Measurements from ENCODE around the gene ITGA2B. TPM values are rescaled to one million over a fixed set of nuclear protein-coding genes. Genes with fewer than 3 reads are reported as not detected.

ITGA2B gene
- 1 to 10 TPM; 5.1 to 6.7 TPM for total RNA-seq
- polyA plus RNA-seq (ENCODE audit: insufficient read depth, low read depth, low replicate concordance): 6.0 TPM
- long read RNA-seq, donor 1, partial matches to known transcripts: 5 of 5 reads
- long read RNA-seq, donor 1, other reads (novel, unspliced or antisense): 0 of 5 reads
- long read RNA-seq, donor 2: 0 reads

DNA sequence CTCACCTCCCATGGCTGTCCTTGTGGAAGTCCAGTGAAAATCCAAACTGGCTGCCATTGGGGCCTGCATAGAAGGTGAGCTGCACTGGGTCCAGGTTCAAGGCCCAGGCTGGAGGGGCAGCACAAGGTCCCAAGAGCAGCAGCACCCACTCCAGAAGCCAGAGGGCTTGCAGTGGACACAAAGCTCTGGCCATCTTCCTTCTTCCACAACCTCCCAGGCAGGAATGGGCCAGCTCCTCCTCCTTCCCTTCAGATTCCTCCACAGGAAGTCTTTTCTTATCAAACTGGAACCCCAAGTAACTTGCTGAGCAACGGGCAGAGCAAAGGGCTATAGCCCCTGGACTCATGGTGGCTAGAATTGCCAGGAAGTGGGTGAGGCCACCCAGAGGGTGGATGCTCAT lies at the start of gene ITGA2B:
Gene ITGA2B, minus strand, starts transcription at position 369 of the 400 bp plus-strand sequence. Its CDS starts 176 bp downstream, at position 193.
- TF ChIP-seq, protein P1, sequence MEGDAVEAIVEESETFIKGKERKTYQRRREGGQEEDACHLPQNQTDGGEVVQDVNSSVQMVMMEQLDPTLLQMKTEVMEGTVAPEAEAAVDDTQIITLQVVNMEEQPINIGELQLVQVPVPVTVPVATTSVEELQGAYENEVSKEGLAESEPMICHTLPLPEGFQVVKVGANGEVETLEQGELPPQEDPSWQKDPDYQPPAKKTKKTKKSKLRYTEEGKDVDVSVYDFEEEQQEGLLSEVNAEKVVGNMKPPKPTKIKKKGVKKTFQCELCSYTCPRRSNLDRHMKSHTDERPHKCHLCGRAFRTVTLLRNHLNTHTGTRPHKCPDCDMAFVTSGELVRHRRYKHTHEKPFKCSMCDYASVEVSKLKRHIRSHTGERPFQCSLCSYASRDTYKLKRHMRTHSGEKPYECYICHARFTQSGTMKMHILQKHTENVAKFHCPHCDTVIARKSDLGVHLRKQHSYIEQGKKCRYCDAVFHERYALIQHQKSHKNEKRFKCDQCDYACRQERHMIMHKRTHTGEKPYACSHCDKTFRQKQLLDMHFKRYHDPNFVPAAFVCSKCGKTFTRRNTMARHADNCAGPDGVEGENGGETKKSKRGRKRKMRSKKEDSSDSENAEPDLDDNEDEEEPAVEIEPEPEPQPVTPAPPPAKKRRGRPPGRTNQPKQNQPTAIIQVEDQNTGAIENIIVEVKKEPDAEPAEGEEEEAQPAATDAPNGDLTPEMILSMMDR (IDR thresholded peaks at IDR 0.05): no peak
- no peak for TF ChIP-seq POLR2A (IDR thresholded peaks at IDR 0.05)
- WGBS, 2 donors: 33 to 50% methylated on average over 1 of the region's 1 CpG
- intact Hi-C loops (cut with DNase I; ENCODE audit: low total_unique reads): no loop called here
- Histone ChIP-seq H3K36me3 (ENCODE audit: low read depth, missing control alignments) (no peaks in the 10 kb centered on the region), H3K9me3 (no peaks in the 10 kb centered on the region), H3K27me3 (no peaks in the 10 kb centered on the region), H3K27ac (no peak within 1 kb of the TSS), H3K4me3 (no peak within 1 kb of the TSS), H3K4me1 (peaks cover 7% of the 10 kb centered on the region)
- DNase-seq: no peak

DNA sequence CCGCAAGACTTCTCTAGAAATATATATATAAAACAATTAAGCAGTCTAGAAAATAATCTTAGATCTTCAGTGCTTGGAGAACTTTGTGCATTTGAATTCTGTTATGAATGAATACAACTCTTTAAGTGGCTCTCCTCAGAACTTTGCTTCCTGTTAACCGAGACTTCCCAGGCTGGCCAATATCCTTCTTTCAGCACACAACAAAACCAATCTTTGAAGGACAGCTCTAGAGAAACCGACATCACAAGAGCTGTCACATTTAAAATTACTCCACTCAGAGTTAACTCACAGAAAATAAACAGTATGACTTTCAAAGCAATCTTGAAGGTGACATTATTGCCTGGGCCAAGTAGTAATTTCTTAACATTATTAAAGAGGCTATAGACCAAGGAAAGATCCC lies 49.7 kb upstream of the ITGA2B start:
- Histone ChIP-seq H3K4me3 (no peak overlapping the region), H3K27me3 (no peaks in the 10 kb centered on the region), H3K9me3 (no peaks in the 10 kb centered on the region), H3K36me3 (ENCODE audit: low read depth, missing control alignments) (no peaks in the 10 kb centered on the region), H3K27ac (no peak overlapping the region), H3K4me1 (no peaks in the 10 kb centered on the region)
- TF ChIP-seq, protein P1 (IDR thresholded peaks at IDR 0.05): no peak
- no peak for TF ChIP-seq POLR2A (IDR thresholded peaks at IDR 0.05)
- DNase-seq: no peak
- 75 to 80% methylated on average over 3 of the region's 3 CpGs for WGBS, 2 donors
- intact Hi-C loops (cut with DNase I; ENCODE audit: low total_unique reads): no loop called here

DNA sequence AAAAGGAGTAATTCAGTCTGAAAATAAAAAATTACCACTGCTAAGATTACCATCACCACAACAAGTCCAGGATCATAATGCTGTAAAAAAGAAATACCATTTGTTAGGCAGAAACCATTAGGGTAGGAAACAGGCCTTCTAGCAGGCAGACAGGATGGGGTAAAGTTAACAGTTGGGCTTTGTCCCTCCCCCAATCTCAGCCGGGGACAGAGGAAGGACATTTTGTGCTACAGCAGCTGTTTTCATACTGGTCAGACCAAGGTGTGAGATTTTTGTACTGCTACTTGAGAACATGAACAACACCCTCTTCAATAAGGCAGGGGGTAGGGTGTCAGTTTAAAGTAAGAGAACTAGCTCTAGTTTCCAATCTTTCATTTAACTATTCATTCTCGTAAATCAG lies 49.2 kb upstream of the ITGA2B start:
- Histone ChIP-seq H3K27me3 (no peaks in the 10 kb centered on the region), H3K4me1 (no peaks in the 10 kb centered on the region), H3K36me3 (ENCODE audit: low read depth, missing control alignments) (no peaks in the 10 kb centered on the region), H3K4me3 (no peak overlapping the region), H3K9me3 (no peaks in the 10 kb centered on the region), H3K27ac (no peak overlapping the region)
- DNase-seq: no peak
- intact Hi-C loops (cut with DNase I; ENCODE audit: low total_unique reads): no loop called here
- 56 to 66% methylated on average over 2 of the region's 2 CpGs for WGBS, 2 donors
- TF ChIP-seq POLR2A (IDR thresholded peaks at IDR 0.05): no peak
- TF ChIP-seq, protein P1 (IDR thresholded peaks at IDR 0.05): no peak

DNA sequence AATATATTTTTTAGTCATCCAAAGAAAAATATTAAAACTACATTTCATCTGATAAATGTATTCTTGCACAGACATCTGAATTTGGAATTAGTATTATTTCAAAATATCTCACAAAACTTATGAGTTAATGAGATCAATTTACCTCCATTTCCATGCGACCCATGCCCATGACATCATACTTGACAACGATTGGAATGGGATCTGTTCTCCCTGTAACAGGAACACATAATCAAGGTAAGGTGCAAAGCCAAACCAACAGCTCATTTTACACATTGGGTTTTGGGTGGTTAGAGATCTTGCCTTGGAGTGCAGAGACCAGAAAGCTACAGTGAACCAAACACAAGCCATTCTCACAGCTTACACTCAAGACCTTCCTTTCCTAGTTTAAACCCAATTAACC lies 46.9 kb upstream of the ITGA2B start:
- H3K4me3 ChIP-seq: no peak overlapping the region
- intact Hi-C loops (cut with DNase I; ENCODE audit: low total_unique reads): no loop called here
- WGBS, 2 donors: 90 to 91% methylated on average over 2 of the region's 2 CpGs
- H3K9me3 ChIP-seq: no peaks in the 10 kb centered on the region
- H3K27ac ChIP-seq: no peak overlapping the region
- TF ChIP-seq, protein P1 (IDR thresholded peaks at IDR 0.05): no peak
- no peak for TF ChIP-seq POLR2A (IDR thresholded peaks at IDR 0.05)
- no peaks in the 10 kb centered on the region for H3K36me3 ChIP-seq (ENCODE audit: low read depth, missing control alignments)
- DNase-seq: no peak
- H3K4me1 ChIP-seq: no peaks in the 10 kb centered on the region
- no peaks in the 10 kb centered on the region for H3K27me3 ChIP-seq
